ENCODE data around the gene ARHGEF2.

The ARHGEF2 gene

GRCh38 chr1:155978325-155978972 lies at the start of gene ARHGEF2:
Gene ARHGEF2 (minus strand): TSS chr1:155978547. CDS start chr1:155978427, 120 bp downstream.
- DNase-seq (ENCODE audit: low read depth) = peak; percentile 78

GRCh38 chr1:156026588-156026987 lies 48.2 kb upstream of the ARHGEF2 start:
- no peak for DNase-seq (ENCODE audit: low read depth)

- peak; percentile 43 for DNase-seq (ENCODE audit: low read depth)
Observed at GRCh38 chr1:156025876-156026275, 47.5 kb upstream of the ARHGEF2 start.

GRCh38 chr1:156024801-156025200 lies 46.5 kb upstream of the ARHGEF2 start:
- DNase-seq (ENCODE audit: low read depth) = no peak

GRCh38 chr1:156021954-156022353 lies 43.6 kb upstream of the ARHGEF2 start:
- DNase-seq (ENCODE audit: low read depth) = no peak

GRCh38 chr1:156021093-156021428 lies 42.7 kb upstream of the ARHGEF2 start:
- no peak for DNase-seq (ENCODE audit: low read depth)

GRCh38 chr1:156020293-156021092 lies 42.1 kb upstream of the ARHGEF2 start, which contains the start of gene SSR2:
Gene SSR2 (minus strand): TSS chr1:156020951. CDS start chr1:156020167, 784 bp downstream.
- peak; percentile 74 for DNase-seq (ENCODE audit: low read depth)

- no peak for DNase-seq (ENCODE audit: low read depth)
Observed at GRCh38 chr1:156019946-156020292, 41.6 kb upstream of the ARHGEF2 start.

GRCh38 chr1:156014829-156015228 lies 36.5 kb upstream of the ARHGEF2 start:
- no peak for DNase-seq (ENCODE audit: low read depth)

GRCh38 chr1:156012051-156012817 lies 33.9 kb upstream of the ARHGEF2 start:
- DNase-seq (ENCODE audit: low read depth) = no peak

GRCh38 chr1:156009404-156009803 lies 31.1 kb upstream of the ARHGEF2 start:
- DNase-seq (ENCODE audit: low read depth) = no peak

GRCh38 chr1:156006666-156007376 lies 28.5 kb upstream of the ARHGEF2 start:
- DNase-seq (ENCODE audit: low read depth) = no peak

- no peak for DNase-seq (ENCODE audit: low read depth)
Observed at GRCh38 chr1:156004843-156005584, 26.7 kb upstream of the ARHGEF2 start.

- no peak for DNase-seq (ENCODE audit: low read depth)
Observed at GRCh38 chr1:156003923-156004188, 25.5 kb upstream of the ARHGEF2 start.

- no peak for DNase-seq (ENCODE audit: low read depth)
Observed at GRCh38 chr1:156002188-156002911, 24.0 kb upstream of the ARHGEF2 start.

- no peak for DNase-seq (ENCODE audit: low read depth)
Observed at GRCh38 chr1:156001662-156002171, 23.4 kb upstream of the ARHGEF2 start.

GRCh38 chr1:156001021-156001661 lies 22.8 kb upstream of the ARHGEF2 start:
- no peak for DNase-seq (ENCODE audit: low read depth)

GRCh38 chr1:155999964-156000363 lies 21.6 kb upstream of the ARHGEF2 start:
- no peak for DNase-seq (ENCODE audit: low read depth)

- no peak for DNase-seq (ENCODE audit: low read depth)
Observed at GRCh38 chr1:155996166-155996565, 17.8 kb upstream of the ARHGEF2 start.

GRCh38 chr1:155993595-155993994 lies 15.2 kb upstream of the ARHGEF2 start:
- DNase-seq (ENCODE audit: low read depth) = no peak

All from activated T-cell treated with anti-CD3 and anti-CD28 coated beads for 48 hours (primary cell).